D341Med (cell line): ENCODE measurements around the gene CCDC187.

ENCODE experiments used
- DNase-seq: peaks from one replicate; pipeline ENCODE4 v3.0.0; 2012; ENCODE audit warnings: low spot score

Gene CCDC187

GRCh38 chr9:136204145-136204805, 99.6 kb downstream of the CCDC187 start:
- no peak for DNase-seq

GRCh38 chr9:136203408-136204144, 100.3 kb downstream of the CCDC187 start:
- DNase-seq = no peak

GRCh38 chr9:136202454-136203407, 101.2 kb downstream of the CCDC187 start:
- peak; percentile 81 for DNase-seq

GRCh38 chr9:136201609-136202453, 102.1 kb downstream of the CCDC187 start:
- DNase-seq = no peak

GRCh38 chr9:136201174-136201573, 102.7 kb downstream of the CCDC187 start:
- DNase-seq = no peak

- no peak for DNase-seq
These were observed 103.5 kb downstream of the CCDC187 start for GRCh38 chr9:136200424-136200823.
